ENCODE results near the gene CALHM5.

DNA sequence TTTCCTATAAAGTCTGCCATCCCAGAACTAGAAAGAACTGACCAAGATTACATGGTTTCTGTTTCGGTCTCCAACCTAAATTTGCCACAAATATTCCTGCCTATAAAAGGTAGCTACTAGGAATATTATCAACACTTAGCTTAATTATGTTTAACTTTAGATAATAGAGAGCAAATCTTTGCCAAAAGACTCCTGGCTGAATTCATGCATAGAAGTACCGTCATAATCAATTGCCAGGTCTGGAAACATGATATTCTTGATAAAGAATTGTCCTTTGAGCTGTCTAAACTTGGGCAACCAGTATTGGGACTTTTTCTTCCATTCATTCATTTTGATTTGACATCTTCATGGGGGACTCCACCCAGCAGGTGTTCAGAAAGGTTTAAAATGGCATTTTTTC lies 27.8 kb upstream of the CALHM5 start:
- TF ChIP-seq, protein P1, sequence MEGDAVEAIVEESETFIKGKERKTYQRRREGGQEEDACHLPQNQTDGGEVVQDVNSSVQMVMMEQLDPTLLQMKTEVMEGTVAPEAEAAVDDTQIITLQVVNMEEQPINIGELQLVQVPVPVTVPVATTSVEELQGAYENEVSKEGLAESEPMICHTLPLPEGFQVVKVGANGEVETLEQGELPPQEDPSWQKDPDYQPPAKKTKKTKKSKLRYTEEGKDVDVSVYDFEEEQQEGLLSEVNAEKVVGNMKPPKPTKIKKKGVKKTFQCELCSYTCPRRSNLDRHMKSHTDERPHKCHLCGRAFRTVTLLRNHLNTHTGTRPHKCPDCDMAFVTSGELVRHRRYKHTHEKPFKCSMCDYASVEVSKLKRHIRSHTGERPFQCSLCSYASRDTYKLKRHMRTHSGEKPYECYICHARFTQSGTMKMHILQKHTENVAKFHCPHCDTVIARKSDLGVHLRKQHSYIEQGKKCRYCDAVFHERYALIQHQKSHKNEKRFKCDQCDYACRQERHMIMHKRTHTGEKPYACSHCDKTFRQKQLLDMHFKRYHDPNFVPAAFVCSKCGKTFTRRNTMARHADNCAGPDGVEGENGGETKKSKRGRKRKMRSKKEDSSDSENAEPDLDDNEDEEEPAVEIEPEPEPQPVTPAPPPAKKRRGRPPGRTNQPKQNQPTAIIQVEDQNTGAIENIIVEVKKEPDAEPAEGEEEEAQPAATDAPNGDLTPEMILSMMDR (IDR thresholded peaks at IDR 0.05) = no peak
- TF ChIP-seq POLR2AphosphoS5 (IDR thresholded peaks at IDR 0.05) (no peak), POLR2A (IDR thresholded peaks at IDR 0.05) (no peak)
